Activated T-helper 2 cell treated with anti-CD3 and anti-CD28 coated beads, Interferon-gamma antibody, Interleukin-2, Interleukin-4, amounts not matched to agents 10 μg/mL and 5 μg/mL and 100 μg/mL, durations not matched to agents 14 hours and 24 hours and 36 hours (primary cell): Measurements from ENCODE around the gene ERI2. TPM values are rescaled to one million over a fixed set of nuclear protein-coding genes. Genes with fewer than 3 reads are reported as not detected.
A peak's percentile ranks its signal among the peaks of the same experiment; 100 is the strongest.

ENCODE experiments used
- DNase-seq: peaks from one replicate; pipeline ENCODE4 v3.0.0; 2021; ENCODE audit warnings: low spot score
- H3K27ac Mint-ChIP-seq: one replicate; pipeline ENCODE4 v1.8.0; 2021; ENCODE audit warnings: mixed read lengths
- H3K27me3 Mint-ChIP-seq: one replicate; pipeline ENCODE4 v1.8.0; 2021; ENCODE audit warnings: low read depth, mixed read lengths
- H3K36me3 Mint-ChIP-seq: one replicate; pipeline ENCODE4 v1.8.0; 2021; ENCODE audit warnings: low read depth, mixed read lengths
- H3K4me1 Mint-ChIP-seq: one replicate; pipeline ENCODE4 v1.8.0; 2021; ENCODE audit warnings: low read depth, mixed read lengths
- H3K4me3 Mint-ChIP-seq: one replicate; pipeline ENCODE4 v1.8.0; 2021; ENCODE audit warnings: low read depth, mild to moderate bottlenecking, moderate library complexity, mixed read lengths
- H3K9me3 Mint-ChIP-seq: one replicate; pipeline ENCODE4 v1.8.0; 2021; ENCODE audit warnings: mixed read lengths
- intact Hi-C: fragments of 100-400 bp; cut with micrococcal nuclease; formaldehyde crosslinking; loops from one replicate; pipeline ENCODE4 v1.15.1; 2023
- total RNA-seq: library from RNA; stranded (reverse); gene quantifications from 2 replicates; pipeline ENCODE4 v1.2.3, GENCODE V29; 2022

The ERI2 gene
- 13.2 and 14.4 TPM in 2 replicates for total RNA-seq

DNA sequence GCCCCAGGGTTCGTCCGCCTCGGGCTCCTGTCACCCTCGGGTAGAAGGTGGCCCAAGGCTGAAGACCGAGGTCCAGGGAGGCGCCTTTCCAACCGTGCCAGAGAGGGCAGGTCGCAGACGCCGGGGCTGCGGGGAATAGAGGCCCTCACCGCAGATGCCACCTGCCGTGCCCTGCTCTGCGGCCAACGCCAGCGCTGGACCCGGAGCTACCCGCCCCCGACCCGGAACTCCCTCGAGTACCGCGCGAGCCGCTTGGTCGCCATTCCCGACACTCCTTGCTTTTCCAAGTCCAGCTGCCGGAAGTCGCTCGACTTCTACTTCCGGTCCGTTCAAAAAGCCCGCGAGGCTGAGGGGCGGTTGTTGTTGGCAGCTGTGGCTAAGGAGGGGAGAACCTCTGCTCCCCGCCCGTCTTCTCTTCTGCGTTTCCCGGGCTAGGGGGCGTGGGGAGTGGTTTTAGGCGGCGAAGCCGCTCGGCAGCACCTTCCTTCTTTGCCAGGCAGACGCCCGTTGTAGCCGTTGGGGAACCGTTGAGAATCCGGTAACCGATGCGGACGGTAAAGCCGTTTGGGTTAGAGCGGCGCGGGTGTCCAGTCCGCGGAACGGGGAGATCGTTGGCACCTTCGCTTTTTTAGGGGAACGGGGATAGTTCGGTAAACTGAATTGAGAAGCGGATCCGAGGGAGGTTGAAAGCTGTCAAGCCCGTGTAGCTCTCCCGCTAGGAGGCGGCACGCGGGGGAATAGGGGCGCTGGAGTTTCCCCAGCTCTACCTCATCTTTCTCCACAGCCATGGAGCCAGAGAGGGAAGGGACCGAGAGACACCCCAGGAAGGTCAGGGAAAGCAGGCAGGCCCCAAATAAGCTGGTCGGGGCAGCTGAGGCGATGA, at the start of gene ERI2, which contains the start of gene REXO5:
Gene ERI2 (minus strand): TSS at position 305 of the 883 bp plus-strand sequence. CDS start 42 bp downstream, at position 263.
Gene REXO5 (plus strand): TSS at position 360 of the 883 bp plus-strand sequence. CDS start 427 bp downstream, at position 787.
- peaks cover 28% of the 10 kb centered on the region for H3K4me1 Mint-ChIP-seq

GRCh38 chr16:20854963-20855362, 48.7 kb upstream of the ERI2 start:
- peaks cover 40% of the 10 kb centered on the region for H3K36me3 Mint-ChIP-seq
- H3K4me1 Mint-ChIP-seq: peaks cover 22% of the 10 kb centered on the region
- intact Hi-C loops: no loop called here
- no peaks in the 10 kb centered on the region for H3K27me3 Mint-ChIP-seq
- H3K27ac Mint-ChIP-seq: no peak overlapping the region
- no peak for DNase-seq
- no peaks in the 10 kb centered on the region for H3K9me3 Mint-ChIP-seq
- H3K4me3 Mint-ChIP-seq: no peak overlapping the region

More for the DNA sequence above, at the start of gene ERI2, which contains the start of gene REXO5:
- peak within 1 kb of the TSS; percentile 97 for H3K4me3 Mint-ChIP-seq
- intact Hi-C loops: loop anchor here (2.0 to 5.0 kb wide), 2 partner anchors 66 to 106 kb away; partner anchors contain the start of gene THUMPD1
- no peaks in the 10 kb centered on the region for H3K9me3 Mint-ChIP-seq
- peaks cover 15% of the 10 kb centered on the region for H3K36me3 Mint-ChIP-seq
- no peaks in the 10 kb centered on the region for H3K27me3 Mint-ChIP-seq
- H3K27ac Mint-ChIP-seq: peak within 1 kb of the TSS; percentile 91
- peak; percentile 73 for DNase-seq

GRCh38 chr16:20853981-20854620, 47.8 kb upstream of the ERI2 start:
- H3K27ac Mint-ChIP-seq: no peak overlapping the region
- no peaks in the 10 kb centered on the region for H3K9me3 Mint-ChIP-seq
- H3K4me3 Mint-ChIP-seq: no peak overlapping the region
- peaks cover 26% of the 10 kb centered on the region for H3K4me1 Mint-ChIP-seq
- H3K36me3 Mint-ChIP-seq: peaks cover 41% of the 10 kb centered on the region
- intact Hi-C loops: no loop called here
- DNase-seq: no peak
- no peaks in the 10 kb centered on the region for H3K27me3 Mint-ChIP-seq

- Mint-ChIP-seq H3K4me3 (no peak overlapping the region), H3K27ac (no peak overlapping the region), H3K36me3 (peaks cover 41% of the 10 kb centered on the region), H3K9me3 (no peaks in the 10 kb centered on the region), H3K27me3 (no peaks in the 10 kb centered on the region), H3K4me1 (peaks cover 26% of the 10 kb centered on the region)
- intact Hi-C loops: no loop called here
- no peak for DNase-seq
Measured at GRCh38 chr16:20853143-20853542, 46.9 kb upstream of the ERI2 start.

GRCh38 chr16:20851601-20852000, 45.3 kb upstream of the ERI2 start:
- Mint-ChIP-seq H3K4me1 (peaks cover 21% of the 10 kb centered on the region), H3K4me3 (no peak overlapping the region), H3K36me3 (peaks cover 39% of the 10 kb centered on the region), H3K27ac (no peak overlapping the region), H3K9me3 (no peaks in the 10 kb centered on the region), H3K27me3 (no peaks in the 10 kb centered on the region)
- DNase-seq: no peak
- intact Hi-C loops: loop anchor here (2.0 kb wide), 3 partner anchors 59 to 149 kb away; no protein-coding TSS in a partner anchor

GRCh38 chr16:20850981-20851380, 44.7 kb upstream of the ERI2 start:
- intact Hi-C loops: loop anchor here (1.0 to 2.0 kb wide), 4 partner anchors 60 to 232 kb away; no protein-coding TSS in a partner anchor
- H3K36me3 Mint-ChIP-seq: peaks cover 38% of the 10 kb centered on the region
- no peaks in the 10 kb centered on the region for H3K9me3 Mint-ChIP-seq
- H3K27me3 Mint-ChIP-seq: no peaks in the 10 kb centered on the region
- H3K27ac Mint-ChIP-seq: no peak overlapping the region
- H3K4me3 Mint-ChIP-seq: no peak overlapping the region
- H3K4me1 Mint-ChIP-seq: peaks cover 20% of the 10 kb centered on the region
- DNase-seq: no peak

DNA sequence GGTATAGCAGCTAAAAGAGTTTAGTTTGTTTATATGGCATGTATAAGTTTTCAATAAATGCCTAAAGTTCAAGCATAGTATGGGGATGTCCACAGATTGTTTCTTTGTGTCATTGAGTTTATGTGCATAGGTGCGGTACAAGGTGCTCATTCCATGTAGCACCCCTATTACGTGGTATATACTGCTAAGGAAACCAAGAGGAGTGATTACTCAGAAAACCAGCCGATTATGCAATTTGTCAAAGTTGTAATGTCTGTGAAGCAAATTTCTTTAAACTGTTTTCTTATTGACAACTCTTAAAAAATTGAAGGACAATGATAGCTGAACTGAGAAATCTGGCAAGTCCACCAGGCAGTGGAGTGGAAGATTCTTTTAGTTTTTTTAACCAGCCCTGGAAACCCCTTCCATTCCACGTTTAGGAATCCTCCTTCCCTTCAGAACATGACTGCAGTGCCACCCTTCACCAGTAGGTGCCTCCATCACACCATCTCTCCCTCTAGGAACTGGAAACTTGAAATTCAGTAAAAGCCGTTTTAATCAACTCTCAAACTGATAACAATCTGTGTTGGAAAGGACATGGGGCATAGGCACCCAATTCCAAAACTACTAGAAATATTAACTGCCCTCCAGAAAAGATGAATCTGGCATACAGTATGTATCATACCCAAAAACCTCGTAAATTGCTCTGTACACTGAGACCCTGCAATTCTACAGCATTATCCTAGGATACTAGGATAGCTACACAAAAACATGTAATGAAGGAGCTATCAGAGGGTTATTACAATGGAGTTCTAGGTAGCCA, 43.5 kb upstream of the ERI2 start:
- intact Hi-C loops: loop anchor here (1.0 to 10.0 kb wide), 6 partner anchors 33 to 305 kb away; partner anchors contain the start of genes DNAH3 and LDAF1
- peak; percentile 49 for DNase-seq
- H3K27me3 Mint-ChIP-seq: no peaks in the 10 kb centered on the region
- peak overlapping the region; percentile 49 for H3K27ac Mint-ChIP-seq
- H3K36me3 Mint-ChIP-seq: peaks cover 40% of the 10 kb centered on the region
- H3K4me1 Mint-ChIP-seq: peaks cover 26% of the 10 kb centered on the region
- H3K9me3 Mint-ChIP-seq: no peaks in the 10 kb centered on the region
- no peak overlapping the region for H3K4me3 Mint-ChIP-seq

- Mint-ChIP-seq H3K9me3 (no peaks in the 10 kb centered on the region), H3K4me3 (no peak overlapping the region), H3K36me3 (peaks cover 51% of the 10 kb centered on the region), H3K4me1 (peaks cover 37% of the 10 kb centered on the region), H3K27ac (no peak overlapping the region), H3K27me3 (no peaks in the 10 kb centered on the region)
- no peak for DNase-seq
- intact Hi-C loops: loop anchor here (5.0 to 10.0 kb wide), 2 partner anchors 35 to 307 kb away; partner anchors contain the start of genes DNAH3 and LDAF1
Measured at GRCh38 chr16:20847550-20847949, 41.3 kb upstream of the ERI2 start.

DNA sequence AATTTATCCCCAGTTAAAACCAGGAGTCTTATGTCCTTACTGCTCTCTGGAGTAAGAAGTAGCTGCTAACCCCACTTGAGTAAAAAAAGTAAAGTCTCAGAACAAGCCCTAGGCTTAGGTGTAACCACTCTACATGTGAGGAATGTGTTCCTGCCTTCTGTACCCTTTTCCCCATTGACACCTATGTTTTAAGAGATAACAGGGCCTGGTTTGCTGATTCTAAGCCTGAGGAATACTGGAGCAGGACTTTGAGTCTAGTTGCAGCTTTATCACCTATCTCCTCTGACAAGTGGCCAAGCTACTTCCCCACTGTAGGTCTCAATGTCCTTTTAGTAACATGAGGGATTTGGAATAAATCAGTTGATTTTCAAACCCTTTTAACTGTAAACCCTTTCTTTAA, 40.3 kb upstream of the ERI2 start:
- no peak overlapping the region for H3K4me3 Mint-ChIP-seq
- DNase-seq: no peak
- peaks cover 37% of the 10 kb centered on the region for H3K4me1 Mint-ChIP-seq
- H3K9me3 Mint-ChIP-seq: no peaks in the 10 kb centered on the region
- intact Hi-C loops: loop anchor here (5.0 to 10.0 kb wide), 2 partner anchors 36 to 308 kb away; partner anchors contain the start of genes DNAH3 and LDAF1
- no peak overlapping the region for H3K27ac Mint-ChIP-seq
- peaks cover 58% of the 10 kb centered on the region for H3K36me3 Mint-ChIP-seq
- H3K27me3 Mint-ChIP-seq: no peaks in the 10 kb centered on the region

- no peaks in the 10 kb centered on the region for H3K27me3 Mint-ChIP-seq
- peaks cover 61% of the 10 kb centered on the region for H3K36me3 Mint-ChIP-seq
- H3K27ac Mint-ChIP-seq: no peak overlapping the region
- DNase-seq: no peak
- H3K9me3 Mint-ChIP-seq: no peaks in the 10 kb centered on the region
- peaks cover 38% of the 10 kb centered on the region for H3K4me1 Mint-ChIP-seq
- H3K4me3 Mint-ChIP-seq: no peak overlapping the region
- intact Hi-C loops: loop anchor here (5.0 to 10.0 kb wide), 2 partner anchors 36 to 309 kb away; partner anchors contain the start of genes DNAH3 and LDAF1
Measured at GRCh38 chr16:20846030-20846429, 39.8 kb upstream of the ERI2 start.

DNA sequence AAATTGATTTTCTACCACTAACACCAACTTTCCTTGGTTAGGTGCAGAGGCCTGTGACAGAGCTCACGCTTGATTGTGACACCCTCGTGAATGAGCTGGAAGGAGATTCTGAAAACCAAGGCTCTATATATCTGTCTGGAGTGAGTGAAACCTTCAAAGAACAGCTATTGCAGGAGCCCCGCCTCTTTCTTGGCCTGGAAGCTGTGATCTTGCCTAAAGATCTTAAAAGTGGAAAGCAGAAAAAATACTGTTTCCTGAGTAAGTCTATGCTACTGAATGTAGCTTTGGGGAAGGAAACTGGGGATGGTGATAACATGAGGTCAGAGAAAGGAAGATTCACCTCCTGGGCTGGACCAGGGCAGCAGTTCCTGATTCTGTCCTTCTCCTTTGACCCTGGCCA, 38.3 kb upstream of the ERI2 start:
- Mint-ChIP-seq H3K27ac (peak overlapping the region; percentile 81), H3K4me1 (peaks cover 31% of the 10 kb centered on the region), H3K36me3 (peaks cover 62% of the 10 kb centered on the region), H3K9me3 (no peaks in the 10 kb centered on the region), H3K27me3 (no peaks in the 10 kb centered on the region), H3K4me3 (no peak overlapping the region)
- DNase-seq: no peak
- intact Hi-C loops: loop anchor here (10.0 kb wide), 1 partner anchor 310 kb away; the partner anchor contains the start of genes DNAH3 and LDAF1

DNA sequence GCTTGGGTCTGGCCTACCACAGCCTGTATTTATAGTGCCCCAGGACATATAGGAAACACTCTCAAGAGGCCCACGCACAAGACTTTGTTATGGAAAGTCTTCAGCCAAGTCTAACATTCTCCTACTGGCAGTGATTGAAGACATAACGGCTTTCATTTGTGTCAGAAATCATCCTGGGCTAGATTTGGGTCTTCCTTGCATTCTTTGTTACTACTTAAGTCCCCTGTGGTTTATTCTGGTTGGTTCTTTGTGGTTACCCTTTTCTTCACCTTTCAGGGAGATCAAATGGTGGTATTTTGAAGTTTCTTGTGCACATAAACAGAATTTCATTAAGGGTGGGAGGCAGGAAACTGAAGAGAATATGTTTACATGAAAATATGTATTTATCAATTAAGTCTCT, 37.8 kb upstream of the ERI2 start:
- intact Hi-C loops: loop anchor here (10.0 kb wide), 1 partner anchor 311 kb away; the partner anchor contains the start of genes DNAH3 and LDAF1
- DNase-seq: no peak
- Mint-ChIP-seq H3K4me3 (peak overlapping the region; percentile 18), H3K9me3 (no peaks in the 10 kb centered on the region), H3K4me1 (peaks cover 31% of the 10 kb centered on the region), H3K36me3 (peaks cover 62% of the 10 kb centered on the region), H3K27ac (peak overlapping the region; percentile 81), H3K27me3 (no peaks in the 10 kb centered on the region)
